K562 (cell line): ENCODE data around the gene WDCP. TPM values are rescaled to one million over a fixed set of nuclear protein-coding genes. Genes with fewer than 3 reads are reported as not detected.

Experiments used
- ARID1B ChIP-seq: fragments of 450-650 bp; IDR thresholded peaks from 2 replicates; pipeline ENCODE4 v1.6.1; 2016; ENCODE audit warnings: antibody characterized with exemption, mild to moderate bottlenecking, inconsistent platforms
- ATF7 ChIP-seq: fragments of 450-650 bp; IDR thresholded peaks from 2 replicates; pipeline ENCODE4 v1.7.1; 2014; ENCODE audit warnings: mild to moderate bottlenecking, moderate library complexity
- CBX5 ChIP-seq: IDR thresholded peaks from 2 replicates; pipeline ENCODE4 v1.6.1; 2014; ENCODE audit warnings: low read depth, borderline replicate concordance
- HOMEZ ChIP-seq: fragments of 250-450 bp; sonication (Bioruptor Pico); IDR thresholded peaks from 2 replicates; pipeline ENCODE4 v1.4.0; 2020; ENCODE audit warnings: mild to moderate bottlenecking, moderate library complexity
- RB1 ChIP-seq: fragments of 450-650 bp; IDR thresholded peaks from 2 replicates; pipeline ENCODE4 v1.6.1; 2017; ENCODE audit warnings: low read depth, mild to moderate bottlenecking
- REST ChIP-seq, 2 experiments: fragments of 450-650 bp; formaldehyde crosslinking in 1 of 2; IDR thresholded peaks; 2 replicates each; pipeline versions ENCODE4 v1.4.0 to v1.6.1; 2014 to 2020; ENCODE audit warnings: mild to moderate bottlenecking in 2 of 2, borderline replicate concordance in 1 of 2, low read depth in 1 of 2
- SAFB ChIP-seq: fragments of 200-400 bp; formaldehyde crosslinking; IDR thresholded peaks from 2 replicates; pipeline ENCODE4 v1.6.1; 2017; ENCODE audit warnings: low read depth, low read length, borderline replicate concordance
- SREBF2 ChIP-seq: sonication (generic); formaldehyde crosslinking; IDR thresholded peaks from 2 replicates; pipeline ENCODE4 v1.4.0; 2020; ENCODE audit warnings: mild to moderate bottlenecking, missing genetic modification reagents
- TFE3 ChIP-seq: fragments of 450-650 bp; formaldehyde crosslinking; IDR thresholded peaks from 2 replicates; pipeline ENCODE4 v1.4.0; 2020; ENCODE audit warnings: mild to moderate bottlenecking, mixed read lengths
- YY1 ChIP-seq, 3 experiments: IDR thresholded peaks; 2 replicates each; pipeline ENCODE4 v1.6.1; 2011; ENCODE audit warnings: low read length in 2 of 3, mild to moderate bottlenecking in 2 of 3, moderate library complexity in 2 of 3, borderline replicate concordance in 1 of 3, control low read depth in 1 of 3, low read depth in 1 of 3; ENCODE audit not compliant: insufficient read depth in 3 of 3, insufficient replicate concordance in 2 of 3, control insufficient read depth in 1 of 3, insufficient read length in 1 of 3; ENCODE audit errors: extremely low read depth in 1 of 3
- ZC3H11A ChIP-seq: IDR thresholded peaks from 2 replicates; pipeline ENCODE4 v1.6.1; 2012; ENCODE audit warnings: low read depth, low read length, improper control_type of control experiment
- ZNF77 ChIP-seq: fragments of 250-450 bp; sonication (Bioruptor Pico); IDR thresholded peaks from 2 replicates; pipeline ENCODE4 v1.5.0; 2020
- ZNF785 ChIP-seq: fragments of 250-450 bp; sonication (Bioruptor Pico); IDR thresholded peaks from 2 replicates; pipeline ENCODE4 v1.4.0; 2020; ENCODE audit warnings: mild to moderate bottlenecking
- polyA plus RNA-seq, 8 experiments: library from polyadenylated mRNA; depleted of rRNA in 4 of 8; stranded (reverse) in 5 of 8; unstranded in 3 of 8; fragments of >200 nt; fragmentation: Nextera tagmentation in 2 of 8; fragmentation: Illumina TruSeq in 1 of 8; extraction: Ambion mirVana in 2 of 8; extraction: Trizol in 1 of 8; gene quantifications; 2 replicates each; pipeline versions ENCODE4 v1.2.1 to v1.2.3, GENCODE V29; 2011 to 2014; ENCODE audit warnings: inconsistent platforms in 1 of 8, missing spikeins in 1 of 8
- total RNA-seq, 7 experiments: library from RNA; depleted of rRNA in 6 of 7; stranded (reverse); fragments of >200 nt in 6 of 7; fragmentation: Illumina TruSeq in 2 of 7; extraction: Trizol in 2 of 7; gene quantifications; 2 replicates each; pipeline versions ENCODE4 v1.2.1 to v1.2.3, GENCODE V29; 2011 to 2021; ENCODE audit warnings: low replicate concordance in 1 of 7

The WDCP gene
- total and polyA plus RNA-seq, 9 of the 15 experiments (the other 6 are each of a cell fraction or from before 2014, with no cell fraction given), result 10.1 to 41.4 (median 21.8) TPM

GRCh38 chr2:24021122-24021998 is 25.8 kb downstream of the WDCP start (continued):
- TF ChIP-seq REST (IDR thresholded peaks at IDR 0.05; ENCODE audit: borderline replicate concordance), result peak; percentile 72
- TF ChIP-seq REST (CRISPR knock-in tag; IDR thresholded peaks at IDR 0.05; ENCODE audit: low read depth), result no peak
- no peak for TF ChIP-seq SAFB
- no peak for TF ChIP-seq TFE3 (CRISPR knock-in tag)
- no peak for TF ChIP-seq ZNF77 (CRISPR knock-in tag)
- TF ChIP-seq YY1 (IDR thresholded peaks at IDR 0.05; ENCODE audit: borderline replicate concordance in 1 of 3, control insufficient read depth in 1 of 3, extremely low read depth in 1 of 3, insufficient read depth in 3 of 3, insufficient read length in 1 of 3, insufficient replicate concordance in 2 of 3, low read depth in 1 of 3, low read length in 2 of 3), result peak in 1 of 3 experiments; percentile 6
- no peak for TF ChIP-seq HOMEZ (CRISPR knock-in tag)
- TF ChIP-seq ARID1B, result no peak
- no peak for TF ChIP-seq RB1
- TF ChIP-seq SREBF2 (CRISPR knock-in tag), result no peak
- no peak for TF ChIP-seq ATF7
- TF ChIP-seq ZC3H11A, result no peak
- TF ChIP-seq CBX5, result no peak
- TF ChIP-seq ZNF785 (CRISPR knock-in tag), result no peak
